ENCODE results near the gene HS3ST1.

DNA sequence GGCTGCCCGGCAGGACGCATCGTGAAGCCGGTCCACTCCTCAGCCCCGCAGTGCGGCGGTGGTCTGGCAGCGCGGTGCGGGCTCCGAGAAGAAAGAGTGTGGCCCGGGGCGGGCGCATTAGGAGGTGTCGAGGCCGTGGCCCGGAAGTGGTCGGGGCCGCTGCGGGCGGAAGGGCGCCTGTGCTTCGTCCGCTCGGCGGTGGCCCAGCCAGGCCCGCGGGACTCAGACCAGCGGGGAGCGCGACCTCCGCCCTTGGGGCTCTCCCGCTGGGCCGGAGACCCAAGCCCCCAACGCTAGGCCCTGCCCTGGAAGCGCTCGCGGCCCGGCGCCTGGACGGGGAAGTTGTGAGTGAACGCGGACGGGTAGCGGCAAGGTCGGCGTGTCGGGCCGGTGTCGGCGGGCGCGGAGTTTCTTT, 60.0 kb downstream of the HS3ST1 start:
- no peak for TF ChIP-seq POLR2AphosphoS5 (IDR thresholded peaks at IDR 0.05; ENCODE audit: low read depth, low read length)
- no peak for TF ChIP-seq CTCF (IDR thresholded peaks at IDR 0.05)

Measured in Panc1 (cell line).